Vagina (tissue), 2 donors: ENCODE measurements around the gene CNTN5.

ENCODE experiments used
- CTCF ChIP-seq, 3 experiments: fragments of 450-650 bp in 2 of 3; fragments of 200-600 bp in 1 of 3; sonication (generic) in 1 of 3; IDR thresholded peaks; one replicate each; pipeline ENCODE4 v1.5.1; 2017 to 2019; ENCODE audit warnings: antibody characterized with exemption in 3 of 3, mild to moderate bottlenecking in 2 of 3, moderate library complexity in 2 of 3
- POLR2A ChIP-seq, 2 donors: fragments of 450-650 bp; IDR thresholded peaks; one replicate each; pipeline ENCODE4 v1.6.1; 2017; ENCODE audit warnings: antibody characterized with exemption in 2 of 2, mild to moderate bottlenecking in 2 of 2, moderate library complexity in 2 of 2

DNA sequence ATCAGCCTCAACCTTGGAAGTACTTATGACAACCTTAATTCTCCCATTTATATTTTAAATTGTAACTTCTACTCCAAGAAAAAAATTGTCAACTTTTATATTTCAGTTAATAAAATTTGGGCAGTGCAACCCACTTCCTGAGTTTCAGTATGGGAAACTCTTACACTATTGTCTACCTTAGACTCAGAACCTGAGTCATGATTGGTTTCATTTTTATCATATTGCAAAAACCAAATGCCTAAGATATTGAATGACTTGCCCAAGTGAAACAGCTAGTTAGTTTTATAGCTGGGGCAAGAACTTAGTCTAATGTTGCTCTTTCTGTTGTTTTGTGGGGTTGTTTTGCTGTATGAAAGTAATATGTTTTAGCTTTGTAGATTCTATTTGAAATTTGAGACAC lies 1332.3 kb downstream of the CNTN5 start:
- TF ChIP-seq POLR2A (IDR thresholded peaks at IDR 0.05) (no peak), CTCF (IDR thresholded peaks at IDR 0.05) (no peak)
